GM21717 (cell line): ENCODE measurements around the gene SLC22A15.

Experiments used
- ATAC-seq: cut with Tn5 transposase; IDR thresholded peaks from one replicate; pipeline ENCODE4 v1.9.1; 2021; ENCODE audit warnings: mild to moderate bottlenecking, moderate library complexity; ENCODE audit not compliant: unreplicated experiment

Gene SLC22A15

DNA sequence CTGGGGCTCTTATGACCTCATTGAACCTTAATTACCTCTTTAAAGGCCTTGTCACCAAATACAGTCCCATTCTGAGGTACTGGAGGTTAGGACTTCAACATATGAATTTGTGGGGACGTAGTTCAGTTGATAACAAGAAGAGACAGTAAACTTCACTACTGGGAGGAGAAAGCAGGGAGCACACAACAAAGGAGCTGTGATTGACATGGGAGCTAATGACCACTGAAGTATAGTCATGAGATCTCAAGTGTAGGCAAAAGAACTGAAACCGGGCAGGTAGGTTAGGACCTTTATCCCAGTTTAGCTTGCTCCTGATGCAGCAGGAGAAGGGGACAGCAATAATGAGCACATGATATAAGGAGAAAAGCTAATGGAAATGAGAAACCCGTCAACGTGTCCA is 123.1 kb downstream of the SLC22A15 start:
- no peak for ATAC-seq

DNA sequence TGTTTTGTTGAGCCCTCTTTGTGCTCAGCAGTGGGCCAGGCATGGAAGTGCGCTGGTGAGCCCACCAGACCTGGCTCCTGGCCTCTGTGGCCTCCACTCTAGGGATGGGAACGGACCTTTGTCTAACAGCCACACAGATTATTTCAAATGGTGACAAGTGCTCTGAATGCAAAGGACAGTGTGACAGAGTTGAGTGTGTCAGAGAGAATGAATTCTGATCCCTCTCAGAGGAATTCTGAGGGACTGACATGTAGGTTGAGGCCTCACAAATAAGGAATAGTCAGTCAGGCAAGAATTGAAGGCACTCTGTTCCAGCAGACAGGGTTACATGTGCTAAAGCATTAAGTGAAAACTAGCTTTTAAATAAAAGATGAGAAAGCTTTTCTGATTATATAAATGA is 123.6 kb downstream of the SLC22A15 start:
- no peak for ATAC-seq

- ATAC-seq, result no peak
Measured at GRCh38 chr1:116104667-116105066, 128.4 kb downstream of the SLC22A15 start.

- no peak for ATAC-seq
Measured at GRCh38 chr1:116105996-116106395, 129.7 kb downstream of the SLC22A15 start.

GRCh38 chr1:116106646-116107045 is 130.3 kb downstream of the SLC22A15 start:
- ATAC-seq, result no peak

DNA sequence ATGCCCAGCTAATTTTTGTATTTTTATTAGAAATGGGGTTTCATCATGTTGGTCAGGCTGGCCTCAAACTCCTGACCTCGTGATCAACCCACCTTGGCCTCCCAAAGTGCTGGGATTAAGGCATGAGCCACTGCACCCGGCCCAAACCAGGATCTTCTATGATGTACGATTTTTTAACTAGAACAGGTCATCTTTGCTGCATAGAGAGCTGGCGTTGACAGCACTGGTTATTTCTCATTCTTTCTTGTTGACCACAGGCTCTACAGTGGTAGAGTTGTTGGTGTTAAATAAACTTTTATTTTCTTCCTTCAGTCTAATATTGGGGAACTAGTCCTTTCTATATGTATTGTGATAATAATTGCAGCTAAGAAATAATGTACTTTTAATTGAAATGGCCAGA is 131.1 kb downstream of the SLC22A15 start:
- no peak for ATAC-seq

DNA sequence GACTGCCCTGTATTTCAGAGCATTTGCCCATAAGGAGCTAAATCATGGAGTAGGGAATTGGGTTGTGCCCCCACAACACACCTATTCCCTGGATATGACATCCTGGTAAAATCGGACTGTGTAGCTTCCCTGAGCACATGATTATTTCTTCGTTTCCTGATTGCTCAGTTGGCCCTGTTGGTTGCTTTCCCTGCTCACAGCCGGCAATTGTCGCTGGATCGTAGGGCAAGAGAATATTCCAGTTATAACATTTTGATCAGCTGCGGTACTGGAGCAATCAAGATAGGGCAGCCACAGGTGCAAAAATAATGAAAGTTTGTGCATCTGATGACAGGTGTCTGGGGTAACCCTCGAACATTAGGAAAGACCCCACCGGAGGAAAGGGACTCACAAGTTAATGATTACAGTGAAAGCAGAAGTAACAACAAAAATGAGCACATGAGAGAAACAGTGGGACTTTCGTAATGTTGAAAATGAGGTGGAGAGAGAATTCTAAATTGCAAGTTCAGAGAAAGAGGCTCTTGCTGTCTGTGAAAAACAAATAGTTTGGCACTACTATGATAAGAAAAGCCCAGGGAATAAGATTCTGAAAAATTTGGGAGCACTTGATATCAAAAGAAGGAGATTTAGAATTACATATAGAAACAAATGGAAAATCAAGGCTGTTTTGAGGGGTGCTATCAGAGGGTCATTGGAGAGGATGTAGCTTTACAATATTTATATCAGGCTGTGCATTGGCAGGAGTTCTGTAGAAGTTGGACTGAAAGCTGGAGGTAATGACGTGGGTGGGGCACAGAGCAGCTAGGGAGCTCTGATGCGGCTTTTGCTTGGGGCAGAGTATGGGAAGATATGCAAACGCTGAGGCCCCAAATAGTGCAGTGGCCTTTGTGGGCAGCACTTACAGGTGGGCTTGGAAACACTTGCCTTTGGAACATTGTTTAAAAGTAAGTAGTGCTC is 134.5 kb downstream of the SLC22A15 start, which contains the start of gene MAB21L3:
TSS of gene MAB21L3 (plus strand) at position 833 of the 957 bp plus-strand sequence. CDS start 1,217 bp downstream, outside the sequence.
- ATAC-seq, result peak; percentile 72

- no peak for ATAC-seq
Measured at GRCh38 chr1:116111524-116112021, 135.3 kb downstream of the SLC22A15 start.

DNA sequence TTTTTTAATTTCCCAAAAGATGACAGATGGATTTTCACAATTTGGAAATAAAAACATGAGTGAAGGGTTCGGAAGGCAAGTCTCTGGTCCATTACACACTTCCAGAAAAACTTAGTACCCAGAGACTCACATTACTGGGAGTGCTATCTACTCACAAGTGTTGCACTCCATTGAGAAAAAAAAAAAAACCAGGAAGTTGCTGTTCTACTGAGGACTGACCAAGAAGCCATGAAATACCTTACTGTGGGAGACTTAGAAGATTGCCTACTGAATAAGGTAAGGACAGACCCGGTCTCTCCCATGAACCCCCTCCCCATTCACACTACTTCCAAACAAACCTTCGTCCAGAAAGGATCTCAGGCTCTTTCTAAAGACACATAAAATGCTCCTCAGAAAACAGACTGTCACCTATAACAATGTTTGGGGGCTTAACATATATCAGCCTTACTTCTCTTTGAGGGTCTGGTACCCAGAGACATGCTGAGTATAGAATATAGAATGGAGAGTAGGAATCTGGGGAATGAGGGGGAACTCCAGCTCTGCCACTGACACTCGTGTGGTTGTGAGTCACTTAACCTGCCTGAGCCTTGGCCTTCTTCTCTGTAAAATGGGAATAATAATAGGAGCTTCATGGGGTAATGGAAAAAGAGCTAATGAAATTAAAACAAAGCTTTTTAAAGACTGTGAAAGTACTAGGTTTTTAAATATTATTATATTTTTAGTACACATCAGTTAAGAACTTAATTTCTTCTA is 136.3 kb downstream of the SLC22A15 start:
- no peak for ATAC-seq

- ATAC-seq, result no peak
Measured at GRCh38 chr1:116113615-116114014, 137.3 kb downstream of the SLC22A15 start.

GRCh38 chr1:116115476-116116439 is 139.4 kb downstream of the SLC22A15 start:
- no peak for ATAC-seq

GRCh38 chr1:116118471-116118870 is 142.2 kb downstream of the SLC22A15 start:
- no peak for ATAC-seq
